ENCODE results near the gene MINDY4B. TPM values are rescaled to one million over a fixed set of nuclear protein-coding genes. Genes with fewer than 3 reads are reported as not detected.

The MINDY4B gene
- total and polyA plus RNA-seq, 10 of the 15 experiments (the other 5 are each of a cell fraction or from before 2014, with no cell fraction given), result not detected

GRCh38 chr3:150913133-150913922, 8.1 kb upstream of the MINDY4B start:
- 76% methylated on average over 4 of the region's 4 CpGs for WGBS (ENCODE audit: insufficient coverage, insufficient replicate concordance, low lambda C conversion rate, missing lambda C conversion rate)

More at GRCh38 chr3:150913133-150913922, 8.1 kb upstream of the MINDY4B start:
- Histone ChIP-seq H3K4me3 (no peak overlapping the region), H3K27ac (ENCODE audit: control insufficient read depth, insufficient read depth) (no peak overlapping the region), H3K4me1 (ENCODE audit: control insufficient read depth, insufficient read depth, low read length) (peaks cover 9% of the 10 kb centered on the region), H4K20me1 (ENCODE audit: control insufficient read depth, insufficient read depth) (no peaks in the 10 kb centered on the region), H2AFZ (ENCODE audit: control insufficient read depth, low read depth, low read length) (no peak overlapping the region), H3K36me3 (ENCODE audit: control insufficient read depth in 2 of 2, insufficient read depth in 2 of 2, low read length in 1 of 2) (no peaks in the 10 kb centered on the region), H3K79me2 (ENCODE audit: control insufficient read depth, insufficient read depth, low read length) (no peaks in the 10 kb centered on the region), H3K9me3 (replicated peaks; ENCODE audit: control insufficient read depth, insufficient read depth, low read length) (no peaks in the 10 kb centered on the region), H3K9ac (ENCODE audit: control insufficient read depth, insufficient read depth, low read length) (no peak overlapping the region), H3K27me3 (replicated peaks in 1 of 2; ENCODE audit: control insufficient read depth in 2 of 2, insufficient read depth in 2 of 2, low read length in 1 of 2) (peaks cover 0 to 4% of the 10 kb centered on the region in 2 experiments; a peak in 2 of 4 replicates), H3K4me2 (ENCODE audit: control insufficient read depth, insufficient read depth) (no peak overlapping the region)
- no peak for DNase-seq (ENCODE audit: low read depth, low spot score)
- no peak for TF ChIP-seq BCL11A (IDR thresholded peaks at IDR 0.05; ENCODE audit: low read depth, low read length)
- TF ChIP-seq ZNF207 (IDR thresholded peaks at IDR 0.05; ENCODE audit: borderline replicate concordance), result no peak
- no peak for TF ChIP-seq NR2C1 (IDR thresholded peaks at IDR 0.05)
- TF ChIP-seq ETV6 (conservative IDR thresholded peaks at IDR 0.05 in 1 of 2, IDR thresholded peaks at IDR 0.05 in 1 of 2; ENCODE audit: borderline replicate concordance in 1 of 2, low read depth in 1 of 2), result no peak
- TF ChIP-seq HSF1 (IDR thresholded peaks at IDR 0.05; ENCODE audit: low read depth, low read length), result no peak
- TF ChIP-seq ZNF687 (IDR thresholded peaks at IDR 0.05), result no peak
- TF ChIP-seq SREBF2 (IDR thresholded peaks at IDR 0.05; ENCODE audit: low read length), result no peak
- no peak for TF ChIP-seq ZNF24 (IDR thresholded peaks at IDR 0.05)
- TF ChIP-seq GABPA (IDR thresholded peaks at IDR 0.05; ENCODE audit: low read depth), result no peak
- no peak for TF ChIP-seq POLR2AphosphoS2 (IDR thresholded peaks at IDR 0.05; ENCODE audit: low read depth, low read length)
- TF ChIP-seq IRF3 (IDR thresholded peaks at IDR 0.05), result no peak
- no peak for TF ChIP-seq SP1 (IDR thresholded peaks at IDR 0.05; ENCODE audit: low read depth, low read length)
- intact Hi-C loops (cut with micrococcal nuclease; ENCODE audit: unreplicated experiment), result no loop called here
- in situ Hi-C loops (cut with MboI), result no loop called here
- ChIA-PET SMC1A (ENCODE audit: uncharacterized antibody, unreplicated experiment) (no interaction called here), POLR2A (no interaction called here), RAD21 (ENCODE audit: unreplicated experiment) (no interaction called here), CTCF (interaction anchor here (1.0 kb wide), 1 partner anchor 125 kb away, joined by 4 read pairs; no protein-coding TSS in a partner anchor)
- FAIRE-seq, result no peak
- no peak for ATAC-seq
- BruUV-seq (replicated peaks), result no TSS peak

Measured in GM12878 (cell line).